Epithelial cell of prostate (primary cell): ENCODE data around the gene KRTAP22-1.

ENCODE experiments used
- DNase-seq: peaks from one replicate; pipeline ENCODE4 v3.0.0-alpha.2; 2011; ENCODE audit warnings: low read depth, low spot score
- H3K27ac ChIP-seq: fragments of 450-650 bp; 2 replicates; pipeline ENCODE4 v1.5.1; 2017; ENCODE audit warnings: mild to moderate bottlenecking

Gene KRTAP22-1

DNA sequence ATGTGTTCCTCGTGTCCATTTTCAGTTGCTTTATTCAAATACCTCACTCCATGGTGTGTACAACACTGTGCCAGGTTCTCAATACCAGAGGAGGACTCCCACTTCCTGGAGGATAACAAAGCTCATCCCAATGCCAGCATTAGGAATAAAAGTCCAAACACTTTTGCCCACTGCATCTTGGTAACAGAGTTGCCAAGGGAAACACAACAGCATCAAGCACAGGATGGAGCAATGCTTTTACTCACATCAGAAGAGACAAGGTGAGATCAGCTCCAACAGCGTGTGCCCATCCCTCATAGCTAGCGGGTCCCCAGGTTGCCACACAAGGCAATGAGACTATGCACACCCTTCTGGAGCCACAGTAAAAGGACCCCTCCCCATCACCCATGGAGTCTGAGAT is 22.5 kb downstream of the KRTAP22-1 start:
- DNase-seq, result no peak
- no peak overlapping the region for H3K27ac ChIP-seq

DNA sequence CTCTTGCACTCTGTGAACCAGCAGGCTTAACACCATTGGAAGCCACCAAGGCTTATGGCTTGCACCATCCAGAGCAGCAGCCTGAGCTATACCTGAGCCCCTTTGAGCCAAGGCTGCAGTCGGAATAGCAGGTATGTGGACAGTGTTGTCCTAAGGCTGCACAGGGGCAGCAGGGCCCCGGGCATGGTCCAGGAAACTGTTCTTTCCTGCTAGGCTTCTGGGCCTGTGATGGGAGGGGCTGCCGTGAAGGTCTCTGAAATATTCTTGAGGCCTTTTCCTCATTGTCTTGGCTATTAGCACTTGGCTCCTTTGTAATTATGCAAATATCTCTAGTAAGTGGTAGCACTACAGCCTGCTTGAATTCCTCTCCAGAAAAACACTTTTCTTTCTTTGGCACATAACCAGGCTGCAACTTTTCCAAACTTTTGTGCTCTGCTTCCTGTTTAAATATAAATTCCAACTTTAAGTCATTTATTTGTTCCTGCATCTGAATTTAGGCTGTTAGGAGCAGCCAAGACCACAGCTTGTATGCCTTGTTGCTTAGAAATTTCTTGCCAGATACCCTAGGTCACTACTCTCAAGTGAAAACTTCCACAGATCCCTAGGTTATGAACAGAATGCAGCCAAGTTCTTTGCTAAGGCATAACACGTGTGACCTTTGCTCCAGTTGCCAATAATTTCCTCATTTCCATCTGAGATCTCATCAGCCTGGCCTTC is 24.7 kb downstream of the KRTAP22-1 start:
- no peak overlapping the region for H3K27ac ChIP-seq
- no peak for DNase-seq

DNA sequence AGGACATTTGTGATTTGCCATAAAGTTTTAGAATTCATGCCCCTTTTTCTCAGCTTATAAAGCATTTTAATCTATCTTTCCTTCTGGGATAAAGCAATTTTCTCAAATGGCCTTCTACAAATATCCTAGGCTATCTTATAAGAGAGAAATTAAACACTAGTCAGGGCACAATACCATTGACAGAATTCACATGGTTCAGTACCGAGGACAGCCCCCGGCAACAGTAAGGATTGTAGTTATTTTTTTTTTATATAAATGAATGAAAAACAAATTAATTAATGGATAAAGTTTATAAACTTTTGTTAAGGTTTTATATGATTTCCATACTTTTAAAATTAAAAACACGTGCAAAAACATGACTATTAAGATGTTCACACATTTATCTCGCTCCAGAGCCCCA is 27.2 kb downstream of the KRTAP22-1 start:
- DNase-seq, result no peak

DNA sequence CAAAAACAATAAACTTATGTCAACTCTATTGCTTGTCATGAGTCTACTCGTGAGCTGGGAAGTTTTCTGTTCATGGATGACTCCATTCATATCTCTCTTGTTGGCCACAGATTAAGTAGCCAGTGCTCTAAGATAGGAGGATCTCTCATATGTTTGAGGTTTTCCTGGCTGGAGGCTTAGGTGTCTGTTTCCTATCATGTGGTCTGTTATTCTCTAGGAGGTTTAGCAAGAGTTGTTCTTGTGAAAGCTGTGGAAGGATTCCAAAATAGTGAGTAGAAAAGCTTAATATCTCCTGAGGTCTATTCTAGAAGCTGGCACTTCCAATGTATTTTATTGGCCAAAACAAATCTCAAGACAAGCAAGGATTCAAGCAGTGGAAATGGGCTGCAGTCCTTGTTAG is 28.3 kb downstream of the KRTAP22-1 start:
- H3K27ac ChIP-seq, result no peak overlapping the region
- no peak for DNase-seq

More for the DNA sequence above, 27.2 kb downstream of the KRTAP22-1 start:
- H3K27ac ChIP-seq, result no peak overlapping the region

DNA sequence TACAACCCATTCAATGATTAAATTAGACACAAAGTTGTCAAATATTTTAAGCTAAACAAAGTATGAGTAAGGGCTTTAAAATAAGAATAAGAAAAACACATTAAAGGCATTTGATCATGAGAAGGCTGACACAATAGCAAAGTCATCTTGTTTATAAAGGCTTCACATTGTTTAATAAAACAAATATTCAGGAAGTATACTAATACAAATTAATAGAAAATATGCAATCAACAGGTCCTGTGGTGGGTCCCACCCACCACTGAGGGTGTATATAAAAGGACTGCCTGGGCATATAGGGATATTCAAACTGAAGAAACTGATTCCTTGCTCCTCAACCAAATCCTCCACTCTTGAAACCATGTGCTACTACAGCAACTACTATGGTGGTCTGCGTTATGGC is 34.0 kb downstream of the KRTAP22-1 start, which contains the start of gene KRTAP20-2:
TSS of gene KRTAP20-2 (plus strand) at position 301 of the 400 bp plus-strand sequence. CDS start at position 359, 58 bp downstream.
- DNase-seq, result no peak
- no peak within 1 kb of the TSS for H3K27ac ChIP-seq

DNA sequence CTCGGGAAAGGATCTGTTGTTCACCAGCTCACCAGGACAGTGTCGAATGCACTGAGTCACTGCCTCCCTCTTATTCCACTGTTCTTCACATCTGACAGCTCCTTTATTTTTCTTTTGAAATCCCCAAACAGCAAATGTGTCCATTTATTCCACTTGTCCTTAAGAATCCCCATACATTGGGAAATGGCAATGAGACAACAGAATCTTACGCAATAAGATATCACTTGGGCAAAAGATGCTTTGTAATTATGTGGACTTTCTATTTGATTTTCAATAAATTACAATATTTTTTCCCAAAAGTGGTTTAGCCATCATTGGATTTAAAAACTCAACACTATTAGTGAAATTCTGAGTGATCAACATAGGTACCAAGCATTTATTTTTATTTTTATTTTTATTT is 37.8 kb downstream of the KRTAP22-1 start:
- DNase-seq, result no peak
- no peak overlapping the region for H3K27ac ChIP-seq

DNA sequence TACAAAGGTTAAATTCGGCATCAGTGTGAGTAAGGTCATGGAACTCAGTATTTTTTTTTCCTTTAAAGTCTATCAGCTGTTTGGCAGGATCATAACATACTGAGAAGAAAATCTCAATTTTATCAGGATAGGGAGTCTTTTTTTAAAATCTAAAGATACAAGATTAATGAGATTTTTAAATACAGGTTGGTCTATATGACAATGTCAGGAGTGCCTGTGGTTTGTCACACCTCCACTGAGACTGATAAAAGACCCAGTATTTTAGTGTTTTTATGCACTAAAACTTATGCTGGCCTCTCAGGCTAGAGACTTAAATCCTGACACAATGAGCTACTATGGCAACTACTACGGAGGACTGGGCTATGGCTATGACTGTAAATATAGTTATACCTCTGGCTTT is 41.7 kb downstream of the KRTAP22-1 start, which contains the start of gene KRTAP20-3:
TSS of gene KRTAP20-3 (plus strand) at position 301 of the 400 bp plus-strand sequence.
- no peak for DNase-seq

DNA sequence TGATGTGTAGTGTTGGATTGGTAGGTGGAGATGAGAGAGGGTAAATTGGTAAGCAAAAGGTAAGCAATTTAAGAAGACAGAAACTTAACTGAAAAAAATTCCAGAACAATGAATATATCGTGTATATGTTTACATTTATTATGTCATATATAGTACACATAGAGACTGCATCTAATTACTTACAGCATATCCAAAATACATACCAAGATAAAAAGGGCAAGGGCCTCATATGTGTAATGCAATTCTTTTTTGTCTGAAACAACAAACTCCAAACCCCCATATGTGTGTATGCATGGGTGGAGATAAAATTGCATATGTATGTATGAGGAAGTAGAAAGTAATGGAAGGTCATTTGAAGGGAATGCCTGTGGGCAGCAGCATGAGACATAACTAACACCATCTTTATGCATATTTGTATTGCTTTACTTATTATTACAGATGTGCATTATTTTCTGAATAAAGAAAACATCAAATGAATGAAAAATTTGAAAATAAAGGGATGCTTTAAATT is 46.1 kb downstream of the KRTAP22-1 start:
- DNase-seq, result no peak
- no peak overlapping the region for H3K27ac ChIP-seq

More for the DNA sequence above, 41.7 kb downstream of the KRTAP22-1 start, which contains the start of gene KRTAP20-3:
- no peak within 1 kb of the TSS for H3K27ac ChIP-seq
